CD14-positive monocyte (primary cell): ENCODE results near the gene TMEM239. TPM values are rescaled to one million over a fixed set of nuclear protein-coding genes. Genes with fewer than 3 reads are reported as not detected.
A peak's percentile ranks its signal among the peaks of the same experiment; 100 is the strongest.

Source experiments
- DNase-seq, 3 donors: peaks; one replicate each; pipeline ENCODE4 v3.0.0-alpha.2; 2011 to 2022
- H2AFZ ChIP-seq: 2 replicates; pipeline ENCODE4 v1.6.0; 2012; ENCODE audit warnings: mild to moderate bottlenecking, low read depth, low read length, inconsistent platforms; ENCODE audit not compliant: insufficient read depth, poor library complexity, severe bottlenecking
- H3K27ac ChIP-seq, 2 donors: 1 replicate in 1 of 2; 2 replicates in 1 of 2; pipeline ENCODE4 v1.5.1; 2012 to 2013; ENCODE audit warnings: low read length in 2 of 2, control low read depth in 1 of 2, inconsistent platforms in 1 of 2, low read depth in 1 of 2, mild to moderate bottlenecking in 1 of 2
- H3K27me3 ChIP-seq, 2 donors: one replicate each; pipeline versions ENCODE4 v1.6.0 to v1.6.1; 2011 to 2013; ENCODE audit warnings: low read length in 2 of 2; ENCODE audit not compliant: control insufficient read depth in 2 of 2, insufficient read depth in 2 of 2
- H3K36me3 ChIP-seq, 2 donors: replicated peaks in 1 of 2; 1 replicate in 1 of 2; 2 replicates in 1 of 2; pipeline versions ENCODE4 v1.5.1 to v1.6.1; 2012 to 2013; ENCODE audit warnings: low read length in 2 of 2, control low read depth in 1 of 2, inconsistent platforms in 1 of 2, mild to moderate bottlenecking in 1 of 2; ENCODE audit not compliant: insufficient read depth in 2 of 2, control insufficient read depth in 1 of 2
- H3K4me1 ChIP-seq, 2 donors: 1 replicate in 1 of 2; 2 replicates in 1 of 2; pipeline versions ENCODE4 v1.5.1 to v1.6.1; 2012 to 2013; ENCODE audit warnings: low read length in 2 of 2, control low read depth in 1 of 2, inconsistent platforms in 1 of 2, mild to moderate bottlenecking in 1 of 2, moderate library complexity in 1 of 2; ENCODE audit not compliant: insufficient read depth in 2 of 2, control insufficient read depth in 1 of 2
- H3K4me2 ChIP-seq: replicated peaks from 2 replicates; pipeline ENCODE3; 2012; ENCODE audit warnings: low read length, moderate library complexity, mild to moderate bottlenecking; ENCODE audit not compliant: poor library complexity, severe bottlenecking; ENCODE audit errors: extremely low read depth
- H3K4me3 ChIP-seq, 3 experiments: fragments of 200-600 bp in 1 of 3; sonication (generic) in 1 of 3; replicated peaks in 1 of 3; 1 replicate in 2 of 3; 2 replicates in 1 of 3; pipeline ENCODE4 v1.5.1; 2011 to 2013; ENCODE audit warnings: low read length in 3 of 3, mild to moderate bottlenecking in 3 of 3, control low read depth in 2 of 3, low read depth in 2 of 3, inconsistent platforms in 1 of 3, moderate library complexity in 1 of 3
- H3K79me2 ChIP-seq: 2 replicates; pipeline ENCODE4 v1.6.0; 2012; ENCODE audit warnings: mild to moderate bottlenecking, control low read depth, inconsistent platforms, low read length, moderate library complexity; ENCODE audit not compliant: insufficient read depth
- H3K9ac ChIP-seq: 2 replicates; pipeline ENCODE4 v1.6.0; 2017; ENCODE audit warnings: low read length, mild to moderate bottlenecking; ENCODE audit not compliant: insufficient read depth, poor library complexity, severe bottlenecking
- H3K9me3 ChIP-seq, 2 donors: replicated peaks in 1 of 2; 1 replicate in 1 of 2; 2 replicates in 1 of 2; pipeline versions ENCODE4 v1.5.1 to v1.6.1; 2012 to 2013; ENCODE audit warnings: low read length in 2 of 2, control low read depth in 1 of 2; ENCODE audit not compliant: control insufficient read depth in 1 of 2, insufficient read depth in 1 of 2
- H4K20me1 ChIP-seq: 2 replicates; pipeline ENCODE4 v1.6.0; 2012; ENCODE audit warnings: mild to moderate bottlenecking, low read length, control low read depth, moderate library complexity; ENCODE audit not compliant: insufficient read depth
- H3K27ac Mint-ChIP-seq, 7 donors: one replicate each; pipeline ENCODE4 v1.8.0; 2020; ENCODE audit warnings: mild to moderate bottlenecking in 7 of 7, mixed read lengths in 7 of 7, moderate library complexity in 6 of 7, inconsistent platforms in 2 of 7
- H3K27me3 Mint-ChIP-seq, 3 donors: one replicate each; pipeline ENCODE4 v1.8.0; 2021 to 2022; ENCODE audit warnings: low read depth in 3 of 3, mild to moderate bottlenecking in 3 of 3, mixed read lengths in 3 of 3, moderate library complexity in 3 of 3, inconsistent platforms in 1 of 3
- H3K36me3 Mint-ChIP-seq, 2 donors: one replicate each; pipeline ENCODE4 v1.8.0; 2020; ENCODE audit warnings: mixed read lengths in 2 of 2, inconsistent platforms in 1 of 2, mild to moderate bottlenecking in 1 of 2
- H3K4me1 Mint-ChIP-seq: one replicate; pipeline ENCODE4 v1.8.0; 2020; ENCODE audit warnings: mild to moderate bottlenecking, mixed read lengths
- H3K4me3 Mint-ChIP-seq, 2 donors: one replicate each; pipeline ENCODE4 v1.8.0; 2020; ENCODE audit warnings: mild to moderate bottlenecking in 2 of 2, mixed read lengths in 2 of 2, moderate library complexity in 1 of 2
- H3K9me3 Mint-ChIP-seq, 7 donors: one replicate each; pipeline ENCODE4 v1.8.0; 2020 to 2022; ENCODE audit warnings: mixed read lengths in 7 of 7, mild to moderate bottlenecking in 6 of 7, moderate library complexity in 6 of 7, inconsistent platforms in 2 of 7
- CTCF ChIP-seq: fragments of 200-600 bp; IDR thresholded peaks from one replicate; pipeline ENCODE4 v1.8.0; 2022; ENCODE audit warnings: antibody characterized with exemption, mild to moderate bottlenecking
- WGBS: methylation state at CpG from one replicate; pipeline ENCODE4 v1.1.5; 2013; ENCODE audit warnings: missing lambda C conversion rate; ENCODE audit not compliant: insufficient coverage; 5-methylcytosine and 5-hydroxymethylcytosine counted together
- intact Hi-C, 2 donors: fragments of 100-400 bp; cut with micrococcal nuclease; formaldehyde crosslinking; loops; one replicate each; pipeline versions ENCODE4 v1.15.0 to v1.15.1; 2023
- polyA plus RNA-seq, 3 donors: library from polyadenylated mRNA; depleted of rRNA in 1 of 3; unstranded in 2 of 3; stranded (reverse) in 1 of 3; fragments of 300-500 nt in 2 of 3; fragments of >200 nt in 1 of 3; fragmentation: Illumina TruSeq in 2 of 3; gene quantifications; 1 replicate in 2 of 3; 2 replicates in 1 of 3; pipeline ENCODE4 v1.2.3, GENCODE V29; 2012 to 2021

Gene TMEM239
- polyA plus RNA-seq, 3 donors = not detected

DNA sequence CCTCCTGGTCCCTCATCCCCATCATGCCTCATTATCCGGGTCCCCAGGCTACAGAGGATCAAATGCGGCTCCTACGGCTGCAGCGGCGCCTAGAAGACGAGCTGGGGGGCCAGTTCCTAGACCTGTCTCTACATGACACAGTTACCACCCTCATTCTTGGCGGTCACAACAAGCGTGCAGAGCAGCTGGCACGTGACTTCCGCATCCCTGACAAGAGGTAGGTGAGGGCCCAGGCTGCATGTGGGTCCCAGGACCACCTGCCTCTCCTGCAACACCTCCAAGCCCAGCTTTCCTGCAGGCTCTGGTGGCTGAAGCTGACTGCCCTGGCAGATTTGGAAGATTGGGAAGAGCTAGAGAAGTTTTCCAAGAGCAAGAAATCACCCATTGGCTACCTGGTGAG lies 48.9 kb downstream of the TMEM239 start:
- peaks cover 0 to 3% (median 2%) of the 10 kb centered on the region in 3 donors for H3K27me3 Mint-ChIP-seq
- peaks cover 17% of the 10 kb centered on the region for H3K4me1 Mint-ChIP-seq
- intact Hi-C loops = no loop called here
- no peaks in the 10 kb centered on the region for H3K9me3 Mint-ChIP-seq
- no peak for TF ChIP-seq CTCF
- Histone ChIP-seq H3K27me3 (no peaks in the 10 kb centered on the region), H3K79me2 (no peaks in the 10 kb centered on the region), H3K36me3 (peaks cover 61 to 71% of the 10 kb centered on the region in 2 donors), H3K4me2 (no peak overlapping the region), H3K9ac (no peak overlapping the region), H3K4me3 (no peak overlapping the region), H3K27ac (no peak overlapping the region), H2AFZ (no peak overlapping the region), H4K20me1 (no peaks in the 10 kb centered on the region), H3K9me3 (no peaks in the 10 kb centered on the region), H3K4me1 (peaks cover 10 to 13% of the 10 kb centered on the region in 2 donors)
- H3K36me3 Mint-ChIP-seq = peaks cover 59 to 75% of the 10 kb centered on the region in 2 donors
- no peak for DNase-seq
- 98% methylated on average over 10 of the region's 10 CpGs for WGBS
- peak overlapping the region in 1 of 2 donors; percentile 24 for H3K4me3 Mint-ChIP-seq
- H3K27ac Mint-ChIP-seq = peak overlapping the region in 1 of 7 donors; percentile 14

DNA sequence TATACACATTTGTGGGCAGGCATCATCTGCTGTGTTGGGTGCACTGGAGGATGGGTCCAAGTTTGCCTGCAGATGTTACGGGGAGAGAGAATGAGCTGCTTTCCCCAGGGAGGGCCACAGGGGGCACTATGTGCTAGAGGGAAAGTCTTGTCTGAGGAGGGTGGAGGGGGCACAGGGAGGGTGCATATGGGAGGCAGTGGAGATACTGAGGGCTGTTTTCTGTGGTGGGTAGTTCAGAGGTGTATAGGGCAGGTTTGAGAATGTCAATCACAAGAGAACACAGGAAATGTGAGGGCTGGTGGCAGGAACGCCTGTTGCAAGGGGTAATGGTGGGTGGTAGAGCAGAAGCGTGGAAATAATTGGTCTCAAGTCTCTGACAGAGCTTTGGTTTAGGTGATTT lies 49.5 kb downstream of the TMEM239 start:
- no peaks in the 10 kb centered on the region for H3K9me3 Mint-ChIP-seq
- peak overlapping the region in 1 of 2 donors; percentile 16 for H3K4me3 Mint-ChIP-seq
- H3K27ac ChIP-seq = no peak overlapping the region

More for the DNA sequence above, 49.5 kb downstream of the TMEM239 start:
- Histone ChIP-seq H2AFZ (no peak overlapping the region), H4K20me1 (no peaks in the 10 kb centered on the region), H3K4me1 (peaks cover 16 to 19% of the 10 kb centered on the region in 2 donors), H3K4me2 (no peak overlapping the region), H3K9me3 (no peaks in the 10 kb centered on the region), H3K4me3 (no peak overlapping the region), H3K79me2 (no peaks in the 10 kb centered on the region), H3K9ac (no peak overlapping the region), H3K27me3 (no peaks in the 10 kb centered on the region), H3K36me3 (peaks cover 56 to 65% of the 10 kb centered on the region in 2 donors)
- Mint-ChIP-seq H3K27me3 (peaks cover 0 to 3% (median 2%) of the 10 kb centered on the region in 3 donors), H3K36me3 (peaks cover 58 to 69% of the 10 kb centered on the region in 2 donors), H3K4me1 (peaks cover 22% of the 10 kb centered on the region), H3K27ac (peak overlapping the region in 3 of 7 donors; percentile 0 to 27 (median 4))
- DNase-seq = no peak
- no peak for TF ChIP-seq CTCF
- intact Hi-C loops = no loop called here
- WGBS = 90% methylated on average over 3 of the region's 3 CpGs
